GM18507 (cell line): ENCODE results near the gene SEC23A.

Experiments
- DNase-seq: peaks from one replicate; pipeline ENCODE4 v3.0.0; 2011; ENCODE audit warnings: low read depth; ENCODE audit not compliant: insufficient read length; ENCODE audit errors: extremely low spot score
- FAIRE-seq: peaks from 2 replicates; lab custom pipeline; 2011; peaks lifted over from hg19 to GRCh38; lab: Jason Lieb, UNC

SEC23A gene

DNA sequence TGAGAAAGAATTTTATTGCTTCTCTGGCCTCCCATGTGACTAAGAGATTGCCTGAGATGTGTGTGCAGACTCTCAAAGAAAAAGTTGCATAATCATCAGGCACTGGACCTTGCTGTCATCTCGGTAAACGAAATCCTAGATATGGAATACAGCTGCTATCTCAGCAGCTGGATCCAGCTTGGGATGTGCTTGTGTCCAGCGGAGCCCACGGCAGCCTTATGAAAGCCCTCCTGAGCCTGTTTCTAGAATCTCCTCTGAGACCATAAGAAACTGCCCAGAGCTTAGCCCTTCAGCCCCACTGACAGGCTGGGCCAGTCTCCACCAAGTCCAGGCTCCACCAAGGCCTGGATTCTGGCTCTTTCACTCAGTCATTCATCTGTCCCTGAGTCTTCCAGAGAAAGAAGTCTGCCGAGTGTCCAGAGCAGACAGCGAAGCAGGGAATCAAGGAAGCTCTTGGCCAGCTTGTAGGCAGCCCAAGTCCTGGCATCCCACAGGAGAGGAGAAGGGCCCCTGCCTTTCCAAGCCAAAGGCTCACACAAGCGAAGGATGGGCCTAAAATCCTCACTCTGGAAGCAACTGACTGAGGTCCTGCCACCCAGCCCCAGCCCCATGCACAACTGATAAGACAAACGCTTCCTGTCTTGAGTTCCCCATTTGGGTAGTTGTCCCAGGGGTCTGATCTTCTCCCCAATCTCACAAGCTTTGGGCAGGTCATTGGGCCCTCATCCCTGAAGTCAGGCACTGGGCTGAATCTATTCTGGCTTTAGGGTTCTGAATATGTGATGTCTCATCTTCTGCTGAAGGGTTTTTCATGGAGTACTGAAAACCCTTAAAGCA, 97.8 kb downstream of the SEC23A start:
- no peak for DNase-seq
- FAIRE-seq, result no peak

DNA sequence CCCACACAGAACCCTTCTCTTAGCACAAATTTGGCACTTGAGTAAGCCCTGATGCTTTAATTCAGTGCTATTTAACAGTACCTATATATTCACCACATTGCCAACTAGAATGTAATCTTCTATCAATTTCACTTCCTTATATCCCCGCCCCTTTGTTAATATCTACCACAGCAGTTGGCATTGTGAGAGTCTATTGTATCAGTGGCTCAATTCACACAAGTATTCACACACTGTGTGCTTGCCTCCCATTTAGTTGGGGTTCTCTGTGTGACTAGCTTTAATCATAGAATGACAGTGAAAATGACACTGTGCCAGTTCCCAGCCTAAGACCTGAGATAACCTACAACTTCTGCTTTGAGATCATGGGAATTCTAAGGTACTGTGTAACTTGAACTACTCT, 103.1 kb downstream of the SEC23A start:
- no peak for DNase-seq
- no peak for FAIRE-seq

GRCh38 chr14:38994731-38995130, 108.3 kb downstream of the SEC23A start:
- DNase-seq (no peak), FAIRE-seq (no peak)

- FAIRE-seq (no peak), DNase-seq (no peak)
Observed at GRCh38 chr14:38993981-38994380, 109.1 kb downstream of the SEC23A start.

GRCh38 chr14:38992067-38992844, 110.8 kb downstream of the SEC23A start:
- DNase-seq (no peak), FAIRE-seq (no peak)

DNA sequence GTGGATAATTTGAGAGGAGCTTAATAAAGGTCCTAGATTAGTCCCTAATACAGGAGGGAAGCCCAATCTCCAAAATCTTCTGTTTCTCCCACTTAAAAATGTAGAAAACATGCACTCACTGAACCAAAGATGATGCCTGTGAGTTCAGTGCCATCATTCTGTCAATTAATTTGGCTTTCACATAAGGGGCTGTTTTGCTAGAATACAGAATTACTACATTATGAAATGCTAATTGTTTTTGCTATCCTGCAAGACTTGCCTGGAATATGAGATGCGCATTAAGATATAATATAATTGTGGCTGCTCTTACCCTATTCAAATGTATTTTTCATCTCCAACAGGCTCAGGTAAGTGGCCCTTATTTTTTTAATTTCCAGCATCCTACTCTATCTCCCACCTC, 111.7 kb downstream of the SEC23A start:
- no peak for FAIRE-seq

GRCh38 chr14:38989922-38990546, 113.0 kb downstream of the SEC23A start:
- no peak for DNase-seq

More for the DNA sequence above, 111.7 kb downstream of the SEC23A start:
- no peak for DNase-seq

DNA sequence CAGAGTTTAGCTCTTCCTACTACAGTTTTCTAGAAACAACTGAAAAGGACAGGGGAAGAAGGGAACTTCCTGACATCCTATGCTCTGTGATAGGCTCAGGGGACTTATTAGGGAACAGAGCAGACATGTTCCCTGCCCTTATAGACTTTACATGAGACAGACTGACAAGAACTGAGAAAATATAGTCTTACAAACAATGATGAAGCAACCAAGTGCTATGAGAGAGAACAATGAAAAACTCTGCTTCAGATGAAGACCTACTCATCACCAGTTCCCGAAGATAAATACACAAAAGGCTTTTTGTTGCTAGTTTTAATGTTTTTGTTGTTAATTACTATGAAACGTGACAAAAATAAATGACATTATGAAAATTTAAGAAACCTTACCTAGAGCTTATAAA, 115.3 kb downstream of the SEC23A start:
- no peak for DNase-seq
- FAIRE-seq, result no peak

More at GRCh38 chr14:38989922-38990546, 113.0 kb downstream of the SEC23A start:
- FAIRE-seq, result peak; percentile 81

DNA sequence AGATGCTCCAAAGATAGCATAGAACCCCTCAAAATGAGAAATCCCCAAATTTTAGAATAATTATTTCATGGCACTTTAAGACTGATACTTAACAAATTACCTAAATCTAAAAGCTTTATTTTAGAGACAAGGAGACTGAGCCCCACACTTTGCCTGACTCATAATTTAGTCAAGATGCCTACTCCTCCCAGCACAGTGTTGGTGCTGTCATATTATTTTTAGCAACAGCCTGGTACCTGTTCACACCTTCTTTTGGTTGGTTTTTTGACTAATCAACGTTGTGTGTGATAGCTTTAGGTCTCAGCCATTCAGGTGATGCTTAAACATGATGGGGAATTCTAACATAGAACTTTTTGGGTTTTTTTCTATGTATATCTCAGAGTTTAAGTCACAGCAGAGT, 120.2 kb downstream of the SEC23A start:
- FAIRE-seq, result no peak
- DNase-seq, result no peak

GRCh38 chr14:38982278-38982677, 120.8 kb downstream of the SEC23A start:
- no peak for DNase-seq
- FAIRE-seq, result no peak
